MM.1S (cell line): ENCODE results near the gene NXT1.

Experiments
- DNase-seq: peaks from one replicate; pipeline ENCODE4 v3.0.0-alpha.2; 2015
- H2AFZ ChIP-seq: fragments of 300-600 bp; sonication (generic); 2 replicates; pipeline ENCODE4 v1.6.0; 2016; ENCODE audit warnings: antibody characterized with exemption, low read length
- H3F3A ChIP-seq: fragments of 300-600 bp; sonication (generic); 2 replicates; pipeline ENCODE4 v1.6.1; 2016; ENCODE audit warnings: mild to moderate bottlenecking, antibody characterized with exemption, low read length, moderate library complexity, mixed read lengths; ENCODE audit not compliant: insufficient read depth
- H3K27ac ChIP-seq: fragments of 300-600 bp; sonication (generic); 2 replicates; pipeline ENCODE4 v1.5.1; 2016; ENCODE audit warnings: mild to moderate bottlenecking, low read length
- H3K27me3 ChIP-seq: fragments of 300-600 bp; sonication (generic); replicated peaks from 2 replicates; pipeline ENCODE4 v1.6.0; 2016; ENCODE audit warnings: low read length; ENCODE audit not compliant: insufficient read depth
- H3K36me3 ChIP-seq: fragments of 300-600 bp; sonication (generic); replicated peaks from 2 replicates; pipeline ENCODE4 v1.6.1; 2016; ENCODE audit warnings: mild to moderate bottlenecking, low read length, mixed read lengths; ENCODE audit not compliant: insufficient read depth
- H3K4me1 ChIP-seq: fragments of 300-600 bp; sonication (generic); 2 replicates; pipeline ENCODE4 v1.6.1; 2016; ENCODE audit warnings: low read length, mixed read lengths
- H3K4me2 ChIP-seq: fragments of 300-600 bp; sonication (generic); 2 replicates; pipeline ENCODE4 v1.6.0; 2016; ENCODE audit warnings: low read depth, low read length
- H3K4me3 ChIP-seq: fragments of 300-600 bp; sonication (generic); 2 replicates; pipeline ENCODE4 v1.5.1; 2016; ENCODE audit warnings: low read length, mixed read lengths
- H3K79me2 ChIP-seq: fragments of 300-600 bp; sonication (generic); 2 replicates; pipeline ENCODE4 v1.6.1; 2016; ENCODE audit warnings: mixed run types, low read length, mixed read lengths
- H3K9ac ChIP-seq: fragments of 300-600 bp; sonication (generic); 2 replicates; pipeline ENCODE4 v1.6.1; 2016; ENCODE audit warnings: low read length, mixed read lengths
- H3K9me2 ChIP-seq: fragments of 300-600 bp; sonication (generic); replicated peaks from 2 replicates; pipeline ENCODE4 v1.6.1; 2016; ENCODE audit warnings: mild to moderate bottlenecking, low read length, mixed read lengths; ENCODE audit not compliant: insufficient read depth
- H3K9me3 ChIP-seq: fragments of 300-600 bp; sonication (generic); replicated peaks from 2 replicates; pipeline ENCODE4 v1.6.1; 2016; ENCODE audit warnings: mild to moderate bottlenecking, low read length, mixed read lengths; ENCODE audit not compliant: insufficient read depth
- H4K20me1 ChIP-seq: fragments of 300-600 bp; sonication (generic); 2 replicates; pipeline ENCODE4 v1.6.1; 2016; ENCODE audit warnings: mild to moderate bottlenecking, low read length, moderate library complexity, mixed read lengths; ENCODE audit not compliant: insufficient read depth
- CTCF ChIP-seq: fragments of 300-600 bp; sonication (generic); IDR thresholded peaks from 2 replicates; pipeline ENCODE4 v1.5.1; 2016; ENCODE audit warnings: antibody characterized with exemption, low read length, mixed read lengths
- EZH2 ChIP-seq: fragments of 300-600 bp; sonication (generic); optimal IDR thresholded peaks from 2 replicates; pipeline ENCODE3; 2017; ENCODE audit warnings: low read depth, mild to moderate bottlenecking, antibody characterized with exemption, low read length, mixed read lengths
- EZH2phosphoT487 ChIP-seq: fragments of 300-600 bp; sonication (generic); IDR thresholded peaks from 2 replicates; pipeline ENCODE4 v1.6.1; 2018; ENCODE audit warnings: antibody characterized with exemption, low read length

NXT1 gene

GRCh38 chr20:23391707-23392310, 41.2 kb downstream of the NXT1 start:
- H3K79me2 ChIP-seq = peaks cover 4% of the 10 kb centered on the region
- H2AFZ ChIP-seq = no peak overlapping the region
- H3K9me3 ChIP-seq = no peaks in the 10 kb centered on the region
- H3K36me3 ChIP-seq = peaks cover 4% of the 10 kb centered on the region; the same call in 1 of the 2 replicates
- H3K4me1 ChIP-seq = no peaks in the 10 kb centered on the region
- no peak overlapping the region for H3K4me2 ChIP-seq
- no peak for DNase-seq
- TF ChIP-seq CTCF = no peak
- H3K27me3 ChIP-seq = no peaks in the 10 kb centered on the region
- no peaks in the 10 kb centered on the region for H4K20me1 ChIP-seq
- H3K4me3 ChIP-seq = no peak overlapping the region
- no peaks in the 10 kb centered on the region for H3K9me2 ChIP-seq
- no peak overlapping the region for H3K27ac ChIP-seq
- H3F3A ChIP-seq = no peaks in the 10 kb centered on the region
- H3K9ac ChIP-seq = no peak overlapping the region

GRCh38 chr20:23393996-23394775, 43.6 kb downstream of the NXT1 start:
- Histone ChIP-seq H4K20me1 (no peaks in the 10 kb centered on the region), H3K4me3 (no peak overlapping the region), H3K36me3 (no peaks in the 10 kb centered on the region; the same call in 1 of the 2 replicates), H3K9me2 (no peaks in the 10 kb centered on the region), H3K9me3 (no peaks in the 10 kb centered on the region), H3K4me1 (no peaks in the 10 kb centered on the region), H3K27me3 (no peaks in the 10 kb centered on the region), H3K9ac (no peak overlapping the region), H2AFZ (no peak overlapping the region), H3K4me2 (no peak overlapping the region), H3F3A (no peaks in the 10 kb centered on the region), H3K79me2 (peaks cover 10% of the 10 kb centered on the region), H3K27ac (no peak overlapping the region)
- no peak for TF ChIP-seq EZH2phosphoT487
- no peak for TF ChIP-seq CTCF
- no peak for TF ChIP-seq EZH2
- DNase-seq = no peak

GRCh38 chr20:23396950-23397627, 46.5 kb downstream of the NXT1 start:
- Histone ChIP-seq H3K4me3 (no peak overlapping the region), H3K79me2 (peaks cover 14% of the 10 kb centered on the region), H3K9ac (no peak overlapping the region), H3K9me2 (no peaks in the 10 kb centered on the region), H3K27ac (no peak overlapping the region), H3K27me3 (no peaks in the 10 kb centered on the region), H2AFZ (no peak overlapping the region), H3F3A (no peaks in the 10 kb centered on the region), H4K20me1 (no peaks in the 10 kb centered on the region), H3K4me2 (no peak overlapping the region), H3K36me3 (peaks cover 2% of the 10 kb centered on the region; the same call in 1 of the 2 replicates), H3K4me1 (no peaks in the 10 kb centered on the region), H3K9me3 (no peaks in the 10 kb centered on the region)
- DNase-seq = no peak
- TF ChIP-seq EZH2 = no peak
- no peak for TF ChIP-seq CTCF
- TF ChIP-seq EZH2phosphoT487 = no peak
